Ovary (tissue), 9 donors: ENCODE results near the gene RBM28. TPM values are rescaled to one million over a fixed set of nuclear protein-coding genes. Genes with fewer than 3 reads are reported as not detected.

Experiments
- DNase-seq, 5 donors: peaks; one replicate each; pipeline ENCODE4 v3.0.0-alpha.2; 2019 to 2020
- H3K27ac ChIP-seq, 2 donors: fragments of 200-600 bp; one replicate each; pipeline versions ENCODE4 v1.5.1 to v1.8.0; 2019 to 2022
- H3K27me3 ChIP-seq: fragments of 200-600 bp; one replicate; pipeline ENCODE4 v1.8.0; 2022
- H3K36me3 ChIP-seq: fragments of 200-600 bp; sonication (generic); one replicate; pipeline ENCODE4 v1.5.1; 2019
- H3K4me1 ChIP-seq: one replicate; pipeline ENCODE4 v1.8.1; 2013; ENCODE audit warnings: mild to moderate bottlenecking, moderate library complexity; ENCODE audit not compliant: insufficient read depth
- H3K4me3 ChIP-seq: fragments of 200-600 bp; sonication (generic); one replicate; pipeline ENCODE4 v1.5.1; 2017
- H3K9me3 ChIP-seq, 2 donors: fragments of 200-600 bp in 1 of 2; sonication (generic) in 1 of 2; one replicate each; pipeline versions ENCODE4 v1.5.1 to v1.8.1; 2013 to 2019; ENCODE audit warnings: mild to moderate bottlenecking in 1 of 2, moderate library complexity in 1 of 2
- CTCF ChIP-seq, 3 donors: fragments of 450-650 bp in 2 of 3; fragments of 200-600 bp in 1 of 3; IDR thresholded peaks; one replicate each; pipeline versions ENCODE4 v1.5.1 to v1.8.0; 2016 to 2022; ENCODE audit warnings: antibody characterized with exemption in 3 of 3, mild to moderate bottlenecking in 1 of 3
- EP300 ChIP-seq: sonication (generic); formaldehyde crosslinking; IDR thresholded peaks from one replicate; pipeline ENCODE4 v1.6.1; 2017; ENCODE audit warnings: antibody characterized with exemption
- POLR2A ChIP-seq: fragments of 450-650 bp; IDR thresholded peaks from one replicate; pipeline ENCODE4 v1.6.1; 2017; ENCODE audit warnings: antibody characterized with exemption, mild to moderate bottlenecking, moderate library complexity
- WGBS, 3 donors: extraction: QIAGEN DNeasy Blood & Tissue Kit in 1 of 3; methylation state at CpG; one replicate each; pipeline versions ENCODE4 v1.1.5 to v1.1.7; 2013 to 2017; 5-methylcytosine and 5-hydroxymethylcytosine counted together
- intact Hi-C, 4 donors: fragments of 100-400 bp; cut with DNase I; formaldehyde crosslinking; loops; one replicate each; pipeline versions ENCODE4 v1.11.0 to v1.15.1; 2022 to 2023
- polyA plus RNA-seq, 2 donors: library from polyadenylated mRNA; stranded (reverse); fragments of 200-250 nt in 1 of 2; fragments of 350-450 nt in 1 of 2; fragmentation: Illumina TruSeq in 1 of 2; extraction: RNeasy Lipid Tissue Mini Kit (QIAGEN cat#74804) in 1 of 2; gene quantifications; one replicate each; pipeline ENCODE4 v1.2.3, GENCODE V29; 2013 to 2014
- total RNA-seq, 7 donors: library from RNA; depleted of rRNA in 2 of 7; stranded (reverse); fragments of >200 nt in 2 of 7; fragmentation: NEBNext Ultra II Directional in 3 of 7; extraction: Animal tissue kit (Norgen Biotek cat#: 25700) in 3 of 7; gene quantifications; one replicate each; pipeline versions ENCODE4 v1.1.0 to v1.2.4, GENCODE V29; 2016 to 2023
- donor health status: DM: no; HTN: no; CAD: no; lungs with moderate emphysema.
- donor health status: DM: no; HTN: no; CAD: no.
- donor health status: Bipolar disorder and iron deficiency.
- donor health status: DM: yes; HTN: yes; CAD: no.
- donor health status: DM: no; HTN: no; CAD: no.
- donor health status: DM: yes; HTN: yes; CAD: no.

RBM28 gene
- total and polyA plus RNA-seq, 9 donors: 13.6 to 50.8 (median 33.1) TPM

DNA sequence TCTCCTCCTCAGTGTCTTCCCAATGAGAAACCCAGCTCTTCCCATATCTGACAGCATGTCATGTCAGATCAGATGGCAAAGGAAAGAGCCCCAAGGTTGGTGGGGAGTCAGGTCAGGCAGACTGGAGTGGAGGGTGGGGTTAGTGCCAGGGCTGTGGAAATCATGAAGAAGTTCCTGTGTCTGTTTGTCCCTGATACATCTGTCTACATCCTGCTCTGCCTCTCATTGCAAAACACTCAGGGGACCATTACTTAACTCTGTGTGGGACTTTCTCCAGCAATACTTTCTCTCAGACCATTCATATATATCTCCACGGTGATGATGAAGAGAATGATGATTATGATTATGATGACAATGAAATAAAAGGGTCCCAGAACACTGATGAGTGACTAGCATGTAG lies 14.5 kb upstream of the RBM28 start:
- H3K4me1 ChIP-seq: peaks cover 1% of the 10 kb centered on the region
- H3K9me3 ChIP-seq: no peaks in the 10 kb centered on the region
- H3K27me3 ChIP-seq: no peaks in the 10 kb centered on the region
- no peak overlapping the region for H3K27ac ChIP-seq
- DNase-seq: no peak
- intact Hi-C loops: no loop called here
- H3K36me3 ChIP-seq: no peaks in the 10 kb centered on the region
- no peak for TF ChIP-seq CTCF (IDR thresholded peaks at IDR 0.05)
- TF ChIP-seq EP300: no peak
- no peak for TF ChIP-seq POLR2A
- 85 to 93% (median 88%) methylated on average over 1 of the region's 1 CpG for WGBS, 3 donors
- H3K4me3 ChIP-seq: no peak overlapping the region

DNA sequence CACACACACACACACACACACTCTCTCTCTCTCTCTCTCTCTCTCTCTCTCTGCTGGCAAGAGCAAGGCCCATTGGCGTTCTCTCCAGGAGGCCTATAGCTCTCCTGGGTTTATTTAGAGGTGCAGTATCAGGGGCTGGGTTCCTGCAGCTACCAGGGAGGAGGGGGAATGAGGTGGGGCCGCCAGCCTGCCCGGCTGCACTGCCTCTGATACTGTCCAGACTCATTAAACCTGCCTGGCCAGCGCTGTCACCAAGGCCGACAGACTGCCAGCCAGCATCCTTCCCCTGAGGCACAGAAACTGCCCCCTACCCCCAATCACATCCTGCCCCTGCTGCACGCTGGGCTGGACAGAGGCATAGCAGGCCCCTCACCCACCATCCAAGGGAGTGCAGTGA lies 13.5 kb upstream of the RBM28 start:
- Histone ChIP-seq H3K36me3 (no peaks in the 10 kb centered on the region), H3K4me3 (no peak overlapping the region), H3K4me1 (peaks cover 3% of the 10 kb centered on the region), H3K27ac (no peak overlapping the region), H3K9me3 (no peaks in the 10 kb centered on the region), H3K27me3 (no peaks in the 10 kb centered on the region)
- intact Hi-C loops: no loop called here
- no peak for TF ChIP-seq POLR2A
- 80 to 92% (median 90%) methylated on average over 6 of the region's 6 CpGs for WGBS, 3 donors
- DNase-seq: no peak

GRCh38 chr7:128356546-128357216 lies 13.0 kb upstream of the RBM28 start:
- intact Hi-C loops: no loop called here
- H3K36me3 ChIP-seq: no peaks in the 10 kb centered on the region
- H3K27ac ChIP-seq: no peak overlapping the region
- WGBS, 3 donors: 84 to 93% (median 85%) methylated on average over 2 of the region's 2 CpGs
- no peak for DNase-seq
- TF ChIP-seq CTCF (IDR thresholded peaks at IDR 0.05): no peak
- no peak for TF ChIP-seq POLR2A
- TF ChIP-seq EP300: no peak
- no peaks in the 10 kb centered on the region for H3K27me3 ChIP-seq
- H3K4me1 ChIP-seq: peaks cover 4% of the 10 kb centered on the region
- no peaks in the 10 kb centered on the region for H3K9me3 ChIP-seq
- H3K4me3 ChIP-seq: no peak overlapping the region

GRCh38 chr7:128353610-128354009 lies 9.9 kb upstream of the RBM28 start:
- Histone ChIP-seq H3K4me1 (peaks cover 2% of the 10 kb centered on the region), H3K27me3 (no peaks in the 10 kb centered on the region), H3K27ac (no peak overlapping the region), H3K4me3 (no peak overlapping the region), H3K9me3 (no peaks in the 10 kb centered on the region), H3K36me3 (no peaks in the 10 kb centered on the region)
- intact Hi-C loops: loop anchor here in 1 of 4 donors (5.0 kb wide), 1 partner anchor 34 kb away; no protein-coding TSS in a partner anchor
- TF ChIP-seq POLR2A (no peak), EP300 (no peak), CTCF (IDR thresholded peaks at IDR 0.05) (no peak)
- WGBS, 3 donors: 89 to 100% (median 100%) methylated on average over 1 of the region's 1 CpG
- no peak for DNase-seq

DNA sequence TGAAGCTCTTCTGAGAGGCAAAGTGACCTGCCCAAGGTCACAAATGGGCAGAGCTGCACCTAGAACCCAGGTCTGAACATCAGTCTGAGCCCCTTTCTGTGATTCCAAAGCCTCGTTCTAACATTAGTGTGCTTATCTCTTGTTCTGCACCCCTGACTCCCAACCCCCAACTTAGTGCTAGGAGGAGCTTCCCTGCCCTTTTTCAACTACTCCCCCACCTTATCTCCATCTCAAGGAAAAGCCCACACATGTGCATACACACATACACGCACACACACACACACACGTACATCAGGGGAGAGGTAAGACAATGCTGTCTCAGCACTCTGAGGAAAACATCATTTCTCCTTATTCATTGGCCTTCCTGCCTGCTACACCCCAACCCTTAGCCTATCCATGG lies 9.5 kb upstream of the RBM28 start:
- no peak overlapping the region for H3K4me3 ChIP-seq
- WGBS, 3 donors: 64 to 73% (median 67%) methylated on average over 3 of the region's 3 CpGs
- no peaks in the 10 kb centered on the region for H3K36me3 ChIP-seq
- intact Hi-C loops: loop anchor here in 1 of 4 donors (5.0 kb wide), 1 partner anchor 34 kb away; no protein-coding TSS in a partner anchor
- no peak for DNase-seq
- H3K9me3 ChIP-seq: no peaks in the 10 kb centered on the region
- H3K27ac ChIP-seq: no peak overlapping the region
- no peaks in the 10 kb centered on the region for H3K27me3 ChIP-seq
- TF ChIP-seq POLR2A (no peak), CTCF (IDR thresholded peaks at IDR 0.05) (no peak), EP300 (no peak)
- H3K4me1 ChIP-seq: peaks cover 2% of the 10 kb centered on the region
